A549 (cell line): ENCODE results near the gene YBX1. TPM values are rescaled to one million over a fixed set of nuclear protein-coding genes. Genes with fewer than 3 reads are reported as not detected.

Experiments used
- ATAC-seq, 2 experiments: fragments of 200-7000 bp in 1 of 2; fragments of >200 bp in 1 of 2; cut with Nextera tagmentation in 1 of 2; cut with Tn5 transposase in 1 of 2; 3 replicates each; pipeline versions ENCODE4 v1.8.0 to v1.9.1; 2018 to 2020; ENCODE audit warnings: mild to moderate bottlenecking in 1 of 2, moderate library complexity in 1 of 2
- CTCF ChIA-PET: fragments of 300-600 bp; sonication (Branson Sonifier 250); formaldehyde crosslinking; extraction: SDS; loops from one replicate; lab custom pipeline; 2021; ENCODE audit warnings: antibody characterized with exemption, inconsistent platforms; lab: Yijun Ruan, JAX
- POLR2A ChIA-PET: fragments of 350-600 bp; formaldehyde crosslinking; extraction: SDS; loops from one replicate; lab custom pipeline; 2021; ENCODE audit warnings: antibody characterized with exemption, inconsistent platforms; lab: Yijun Ruan, JAX
- DNase-seq, 2 experiments: peaks; one replicate each; pipeline versions ENCODE4 v3.0.0 to v3.0.0-alpha.2; 2011 to 2016; ENCODE audit warnings: low read depth in 1 of 2, low spot score in 1 of 2
- FAIRE-seq: peaks from 2 replicates; lab custom pipeline; 2011; peaks lifted over from hg19 to GRCh38; lab: Jason Lieb, UNC
- H3K27ac ChIP-seq, 2 experiments: fragments of >200 bp; sonication (Bioruptor Twin); formaldehyde crosslinking; 3 replicates each; pipeline ENCODE4 v1.5.1; 2016 to 2017
- H3K4me1 ChIP-seq: fragments of >200 bp; sonication (Bioruptor Twin); formaldehyde crosslinking; 3 replicates; pipeline ENCODE4 v1.6.1; 2016
- H3K4me2 ChIP-seq: fragments of >200 bp; sonication (Bioruptor Twin); formaldehyde crosslinking; 3 replicates; pipeline ENCODE4 v1.6.1; 2016
- H3K4me3 ChIP-seq: fragments of >200 bp; sonication (Bioruptor Twin); formaldehyde crosslinking; 3 replicates; pipeline ENCODE4 v1.5.1; 2016
- H3K9me3 ChIP-seq: fragments of >200 bp; sonication (Bioruptor Twin); formaldehyde crosslinking; 3 replicates; pipeline ENCODE4 v1.6.1; 2016
- ATOH8 ChIP-seq: fragments of 250-450 bp; sonication (Bioruptor Pico); IDR thresholded peaks from 2 replicates; pipeline ENCODE4 v1.5.0; 2020; ENCODE audit warnings: low read depth, mild to moderate bottlenecking, moderate library complexity
- BCL3 ChIP-seq: fragments of >200 bp; sonication (Bioruptor Twin); formaldehyde crosslinking; IDR thresholded peaks from 3 replicates; pipeline ENCODE4 v1.6.1; 2016
- BHLHE40 ChIP-seq: IDR thresholded peaks from 2 replicates; pipeline ENCODE4 v1.6.1; 2012; ENCODE audit warnings: low read depth, low read length, inconsistent platforms
- CHD4 ChIP-seq: fragments of 200-600 bp; sonication (generic); IDR thresholded peaks from 2 replicates; pipeline ENCODE4 v1.6.1; 2016; ENCODE audit warnings: antibody characterized with exemption, mild to moderate bottlenecking, borderline replicate concordance
- FOSB ChIP-seq: fragments of 250-450 bp; sonication (Bioruptor Pico); IDR thresholded peaks from 2 replicates; pipeline ENCODE4 v1.5.0; 2020; ENCODE audit warnings: mild to moderate bottlenecking, moderate library complexity
- FOXS1 ChIP-seq: fragments of 250-450 bp; sonication (Bioruptor Pico); IDR thresholded peaks from 2 replicates; pipeline ENCODE4 v1.5.0; 2020; ENCODE audit warnings: mild to moderate bottlenecking, moderate library complexity
- GATA3 ChIP-seq: IDR thresholded peaks from 2 replicates; pipeline ENCODE4 v1.6.1; 2012; ENCODE audit warnings: borderline replicate concordance
- HES2 ChIP-seq: fragments of >200 bp; sonication (Bioruptor Twin); formaldehyde crosslinking; IDR thresholded peaks from 2 replicates; pipeline ENCODE4 v1.6.1; 2016
- HOXB13 ChIP-seq: fragments of 250-450 bp; sonication (Bioruptor Pico); IDR thresholded peaks from 2 replicates; pipeline ENCODE4 v1.5.0; 2020; ENCODE audit warnings: low read depth, mild to moderate bottlenecking, moderate library complexity
- JUN ChIP-seq, 2 experiments: fragments of >200 bp; sonication (Bioruptor Twin); formaldehyde crosslinking; IDR thresholded peaks; 2 replicates in 1 of 2; 3 replicates in 1 of 2; pipeline ENCODE4 v1.6.1; 2016 to 2017
- KDM1A ChIP-seq: fragments of 200-600 bp; sonication (generic); IDR thresholded peaks from 2 replicates; pipeline ENCODE4 v1.6.1; 2016; ENCODE audit warnings: low read depth, mild to moderate bottlenecking
- MAFK ChIP-seq: fragments of 450-650 bp; IDR thresholded peaks from 2 replicates; pipeline ENCODE4 v1.6.1; 2014; ENCODE audit not compliant: partially characterized antibody
- NPAS2 ChIP-seq: fragments of 250-450 bp; sonication (Bioruptor Pico); IDR thresholded peaks from 2 replicates; pipeline ENCODE4 v1.8.0; 2022; ENCODE audit warnings: mild to moderate bottlenecking, moderate library complexity, borderline replicate concordance
- PBX3 ChIP-seq: IDR thresholded peaks from 2 replicates; pipeline ENCODE4 v1.6.1; 2012
- PHF8 ChIP-seq: fragments of 200-600 bp; sonication (generic); IDR thresholded peaks from 2 replicates; pipeline ENCODE4 v1.6.1; 2016; ENCODE audit warnings: low read depth, mild to moderate bottlenecking, antibody characterized with exemption, moderate library complexity, borderline replicate concordance
- RAD21 ChIP-seq, 2 experiments: fragments of >200 bp in 1 of 2; sonication (Bioruptor Twin) in 1 of 2; formaldehyde crosslinking in 1 of 2; IDR thresholded peaks in 1 of 2; conservative IDR thresholded peaks in 1 of 2; 2 replicates in 1 of 2; 3 replicates in 1 of 2; pipeline ENCODE4 v1.6.1; 2012 to 2018; ENCODE audit warnings: inconsistent platforms in 1 of 2
- REST ChIP-seq: fragments of 200-600 bp; sonication (generic); IDR thresholded peaks from 2 replicates; pipeline ENCODE4 v1.6.1; 2016; ENCODE audit warnings: antibody characterized with exemption, mild to moderate bottlenecking, moderate library complexity
- RNF2 ChIP-seq: fragments of 200-600 bp; sonication (generic); IDR thresholded peaks from 2 replicates; pipeline ENCODE4 v1.6.1; 2016; ENCODE audit warnings: low read depth, mild to moderate bottlenecking, antibody characterized with exemption, moderate library complexity, borderline replicate concordance
- TFCP2L1 ChIP-seq: fragments of 250-450 bp; sonication (Bioruptor Pico); IDR thresholded peaks from 2 replicates; pipeline ENCODE4 v1.5.0; 2021; ENCODE audit warnings: mild to moderate bottlenecking
- USF2 ChIP-seq: fragments of 450-650 bp; IDR thresholded peaks from 2 replicates; pipeline ENCODE4 v1.6.1; 2014; ENCODE audit warnings: antibody characterized with exemption
- ZC3H11A ChIP-seq: fragments of 450-650 bp; IDR thresholded peaks from 2 replicates; pipeline ENCODE4 v1.6.1; 2014; ENCODE audit warnings: antibody characterized with exemption, mild to moderate bottlenecking
- WGBS: methylation state at CpG from one replicate; pipeline ENCODE4 v1.1.6; 2017; ENCODE audit errors: missing lambda C conversion rate; 5-methylcytosine and 5-hydroxymethylcytosine counted together
- polyA plus RNA-seq, 4 experiments: library from polyadenylated mRNA; depleted of rRNA in 3 of 4; stranded (reverse); fragments of >200 nt; fragmentation: RNase III in 1 of 4; extraction: RNeasy Plus Mini Kit Qiagen cat#74134 plus additional on column Dnase treatment in 1 of 4; gene quantifications; 2 replicates in 3 of 4; 3 replicates in 1 of 4; pipeline ENCODE4 v1.2.3, GENCODE V29; 2011 to 2017

The YBX1 gene
- polyA plus RNA-seq, 2 of the 4 experiments (the other 2 are of a cell fraction), result 488 to 747 TPM

GRCh38 chr1:42743317-42744147, 61.3 kb downstream of the YBX1 start:
- no peak overlapping the region for H3K27ac ChIP-seq
- no peak; a peak in 1 of 6 replicates for ATAC-seq
- TF ChIP-seq REST (no peak), PHF8 (no peak), HOXB13 (CRISPR knock-in tag) (no peak), HES2 (no peak), ATOH8 (CRISPR knock-in tag) (no peak), FOSB (CRISPR knock-in tag) (no peak), USF2 (no peak), NPAS2 (CRISPR knock-in tag) (no peak), RAD21 (conservative IDR thresholded peaks at IDR 0.05 in 1 of 2, IDR thresholded peaks at IDR 0.05 in 1 of 2) (no peak), ZC3H11A (no peak), BHLHE40 (no peak)
- H3K9me3 ChIP-seq, result no peaks in the 10 kb centered on the region
- POLR2A ChIA-PET, result no interaction called here
- no peak overlapping the region for H3K4me2 ChIP-seq
- CTCF ChIA-PET, result interaction anchor here (1.2 kb wide), 1 partner anchor 165 kb away, joined by 3 read pairs; no protein-coding TSS in a partner anchor
- FAIRE-seq, result no peak
- no peak for DNase-seq
- H3K4me1 ChIP-seq, result no peaks in the 10 kb centered on the region
- H3K4me3 ChIP-seq, result no peak overlapping the region
- WGBS, result 75% methylated on average over 21 of the region's 21 CpGs

- TF ChIP-seq TFCP2L1 (no peak), NPAS2 (CRISPR knock-in tag) (no peak), CHD4 (no peak), HOXB13 (CRISPR knock-in tag) (no peak), GATA3 (no peak), RNF2 (no peak)
- WGBS, result 92% methylated on average over 9 of the region's 9 CpGs
- ATAC-seq, result no peak
- no peak for DNase-seq
- Histone ChIP-seq H3K4me2 (no peak overlapping the region), H3K4me3 (no peak overlapping the region), H3K9me3 (no peaks in the 10 kb centered on the region), H3K27ac (no peak overlapping the region), H3K4me1 (no peaks in the 10 kb centered on the region)
- ChIA-PET CTCF (interaction anchor here (1.2 kb wide), 1 partner anchor 166 kb away, joined by 3 read pairs; no protein-coding TSS in a partner anchor), POLR2A (no interaction called here)
- no peak for FAIRE-seq
Measured at GRCh38 chr1:42744148-42744413, 61.9 kb downstream of the YBX1 start.

GRCh38 chr1:42745851-42746250, 63.6 kb downstream of the YBX1 start:
- Histone ChIP-seq H3K4me1 (no peaks in the 10 kb centered on the region), H3K27ac (no peak overlapping the region), H3K9me3 (no peaks in the 10 kb centered on the region), H3K4me2 (no peak overlapping the region), H3K4me3 (no peak overlapping the region)
- TF ChIP-seq JUN (IDR thresholded peaks at IDR 0.05) (no peak), PBX3 (no peak), MAFK (no peak), KDM1A (no peak), HOXB13 (CRISPR knock-in tag) (no peak), TFCP2L1 (no peak), FOXS1 (CRISPR knock-in tag) (no peak), FOSB (CRISPR knock-in tag) (no peak), BCL3 (no peak), BHLHE40 (no peak)
- DNase-seq (no peak), FAIRE-seq (no peak), ATAC-seq (no peak)
- ChIA-PET POLR2A (no interaction called here), CTCF (interaction anchor here (1.1 to 3.2 kb wide), 8 partner anchors 10 to 594 kb away, joined by 3 to 21 read pairs (median 4); no protein-coding TSS in a partner anchor)
- WGBS, result 96% methylated on average over 8 of the region's 8 CpGs
